Epidermal melanocyte (primary cell): ENCODE results near the gene ZNF286A.
"Not testable (repeated sequence)": the region's sequence is repeated elsewhere in the genome, so short reads cannot be mapped to it uniquely, and the experiment has no call there.

Experiments
- DNase-seq: peaks from one replicate; pipeline ENCODE4 v3.0.0; 2011; ENCODE audit warnings: low spot score; ENCODE audit not compliant: insufficient read length

The ZNF286A gene

GRCh38 chr17:15768865-15769533 is 69.4 kb downstream of the ZNF286A start:
- DNase-seq, result not testable (repeated sequence)
